HL-60 (cell line): Measurements from ENCODE around the gene BRIP1.
"Not testable (repeated sequence)": the region's sequence is repeated elsewhere in the genome, so short reads cannot be mapped to it uniquely, and the experiment has no call there.

Experiments
- DNase-seq, 2 experiments: peaks; one replicate each; pipeline ENCODE4 v3.0.0-alpha.2; 2010 to 2020; ENCODE audit warnings: low read depth in 1 of 2, low spot score in 1 of 2
- H3K27ac ChIP-seq: fragments of 250-450 bp; sonication (Bioruptor Pico); replicated peaks from 2 replicates; pipeline ENCODE4 v1.5.1; 2020; ENCODE audit warnings: mild to moderate bottlenecking, moderate library complexity
- H3K27me3 ChIP-seq: fragments of 250-450 bp; sonication (Bioruptor Pico); 2 replicates; pipeline ENCODE4 v1.5.1; 2021; ENCODE audit warnings: mild to moderate bottlenecking, moderate library complexity; ENCODE audit not compliant: insufficient read depth, poor library complexity, severe bottlenecking
- H3K4me3 ChIP-seq: replicated peaks from 2 replicates; pipeline ENCODE4 v1.5.1; 2011; ENCODE audit warnings: mild to moderate bottlenecking, control low read depth, low read length; ENCODE audit not compliant: insufficient read depth
- GABPA ChIP-seq: IDR thresholded peaks from 2 replicates; pipeline ENCODE4 v1.6.1; 2012; ENCODE audit warnings: low read depth
- POLR2AphosphoS5 ChIP-seq: IDR thresholded peaks from 2 replicates; pipeline ENCODE4 v1.6.1; 2012; ENCODE audit warnings: low read depth
- SPI1 ChIP-seq: IDR thresholded peaks from 2 replicates; pipeline ENCODE4 v1.6.1; 2012; ENCODE audit warnings: low read depth, mild to moderate bottlenecking, borderline replicate concordance
- TF ChIP-seq, protein P1 (sequence below): IDR thresholded peaks from 2 replicates; pipeline ENCODE4 v1.6.1; 2012; ENCODE audit warnings: low read depth; ENCODE audit not compliant: insufficient replicate concordance
- TF ChIP-seq, protein P2 (sequence below): IDR thresholded peaks from one replicate; pipeline ENCODE4 v1.5.1; 2011; ENCODE audit warnings: low read length, control low read depth, inconsistent platforms; ENCODE audit not compliant: insufficient read depth

The BRIP1 gene

DNA sequence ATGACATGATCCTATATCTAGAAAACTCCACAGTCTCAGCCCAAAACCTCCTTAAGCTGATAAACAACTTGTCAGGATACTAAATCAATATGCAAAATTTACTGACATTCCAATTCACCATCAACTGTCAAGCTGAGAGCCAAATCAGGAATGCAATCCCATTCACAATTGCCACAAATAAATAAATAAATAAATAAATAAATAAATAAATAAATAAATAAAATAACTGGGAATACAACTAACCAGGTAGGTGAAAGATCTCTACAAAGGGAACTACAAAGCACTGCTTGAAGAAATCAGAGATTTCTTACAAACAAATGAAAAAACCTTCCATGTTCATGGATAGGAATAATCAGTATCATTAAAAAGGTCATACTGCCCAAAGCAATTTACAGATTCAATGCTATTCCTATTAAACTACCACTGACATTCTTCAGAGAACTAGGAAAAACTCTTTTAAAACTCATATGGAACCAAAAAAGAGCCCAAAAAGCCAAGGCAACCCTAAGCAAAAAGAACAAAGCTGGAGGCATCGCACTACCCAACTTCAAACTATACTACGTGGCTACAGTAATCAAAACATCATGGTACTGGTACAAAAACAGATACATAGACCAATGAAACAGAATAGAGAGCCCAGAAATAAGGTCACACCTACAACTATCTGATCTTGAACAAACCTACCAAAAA lies 37.7 kb downstream of the BRIP1 start:
- Histone ChIP-seq H3K27ac (no peak overlapping the region), H3K27me3 (no peaks in the 10 kb centered on the region), H3K4me3 (no peak overlapping the region)
- TF ChIP-seq GABPA = no peak
- no peak for DNase-seq

DNA sequence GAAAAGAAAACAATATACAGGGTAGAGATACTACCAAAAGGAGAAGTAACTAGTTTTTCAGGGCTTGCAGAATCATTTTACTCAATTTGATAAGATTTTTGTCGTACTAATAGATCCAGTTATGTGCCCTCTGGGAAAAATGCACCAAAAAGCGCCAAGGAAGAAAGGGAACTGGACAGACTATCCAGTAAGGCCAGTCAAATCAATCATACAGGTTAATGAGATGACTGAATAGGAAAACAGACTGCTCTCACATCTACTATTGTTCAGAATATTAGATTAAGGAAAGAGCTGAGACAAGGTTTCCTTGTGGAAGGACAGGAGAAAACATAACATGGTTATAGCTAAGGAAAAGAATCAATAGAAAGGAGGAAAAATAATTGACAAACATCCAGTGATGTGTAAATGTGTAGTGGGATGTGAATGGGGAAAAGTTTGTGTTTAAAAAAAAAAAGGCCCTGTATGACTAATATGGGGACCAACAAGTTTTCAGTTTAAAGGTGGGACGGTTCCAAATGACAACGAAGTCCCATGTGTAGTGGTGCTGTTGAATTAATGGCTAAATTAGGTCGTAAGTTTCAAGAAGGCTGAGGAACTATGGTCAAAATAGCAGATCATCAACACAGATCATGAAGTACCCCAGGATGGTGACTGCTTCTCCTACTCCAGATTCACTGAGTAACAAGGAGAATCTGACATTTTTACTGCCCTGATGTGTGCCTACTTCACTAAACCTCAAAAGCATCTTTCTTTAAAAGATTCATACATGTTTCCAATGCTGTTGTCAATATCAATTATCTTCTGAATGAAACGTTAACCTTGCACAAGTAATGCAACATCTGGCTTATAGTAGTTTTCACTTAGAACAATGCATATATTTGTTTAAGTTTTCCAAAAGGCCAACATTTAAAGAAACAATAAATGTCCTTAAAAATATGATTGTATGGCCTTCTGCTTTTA lies 40.7 kb downstream of the BRIP1 start:
- TF ChIP-seq GABPA (no peak), POLR2AphosphoS5 (no peak), SPI1 (no peak)
- TF ChIP-seq, protein P1, sequence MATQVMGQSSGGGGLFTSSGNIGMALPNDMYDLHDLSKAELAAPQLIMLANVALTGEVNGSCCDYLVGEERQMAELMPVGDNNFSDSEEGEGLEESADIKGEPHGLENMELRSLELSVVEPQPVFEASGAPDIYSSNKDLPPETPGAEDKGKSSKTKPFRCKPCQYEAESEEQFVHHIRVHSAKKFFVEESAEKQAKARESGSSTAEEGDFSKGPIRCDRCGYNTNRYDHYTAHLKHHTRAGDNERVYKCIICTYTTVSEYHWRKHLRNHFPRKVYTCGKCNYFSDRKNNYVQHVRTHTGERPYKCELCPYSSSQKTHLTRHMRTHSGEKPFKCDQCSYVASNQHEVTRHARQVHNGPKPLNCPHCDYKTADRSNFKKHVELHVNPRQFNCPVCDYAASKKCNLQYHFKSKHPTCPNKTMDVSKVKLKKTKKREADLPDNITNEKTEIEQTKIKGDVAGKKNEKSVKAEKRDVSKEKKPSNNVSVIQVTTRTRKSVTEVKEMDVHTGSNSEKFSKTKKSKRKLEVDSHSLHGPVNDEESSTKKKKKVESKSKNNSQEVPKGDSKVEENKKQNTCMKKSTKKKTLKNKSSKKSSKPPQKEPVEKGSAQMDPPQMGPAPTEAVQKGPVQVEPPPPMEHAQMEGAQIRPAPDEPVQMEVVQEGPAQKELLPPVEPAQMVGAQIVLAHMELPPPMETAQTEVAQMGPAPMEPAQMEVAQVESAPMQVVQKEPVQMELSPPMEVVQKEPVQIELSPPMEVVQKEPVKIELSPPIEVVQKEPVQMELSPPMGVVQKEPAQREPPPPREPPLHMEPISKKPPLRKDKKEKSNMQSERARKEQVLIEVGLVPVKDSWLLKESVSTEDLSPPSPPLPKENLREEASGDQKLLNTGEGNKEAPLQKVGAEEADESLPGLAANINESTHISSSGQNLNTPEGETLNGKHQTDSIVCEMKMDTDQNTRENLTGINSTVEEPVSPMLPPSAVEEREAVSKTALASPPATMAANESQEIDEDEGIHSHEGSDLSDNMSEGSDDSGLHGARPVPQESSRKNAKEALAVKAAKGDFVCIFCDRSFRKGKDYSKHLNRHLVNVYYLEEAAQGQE = no peak
- TF ChIP-seq, protein P2, sequence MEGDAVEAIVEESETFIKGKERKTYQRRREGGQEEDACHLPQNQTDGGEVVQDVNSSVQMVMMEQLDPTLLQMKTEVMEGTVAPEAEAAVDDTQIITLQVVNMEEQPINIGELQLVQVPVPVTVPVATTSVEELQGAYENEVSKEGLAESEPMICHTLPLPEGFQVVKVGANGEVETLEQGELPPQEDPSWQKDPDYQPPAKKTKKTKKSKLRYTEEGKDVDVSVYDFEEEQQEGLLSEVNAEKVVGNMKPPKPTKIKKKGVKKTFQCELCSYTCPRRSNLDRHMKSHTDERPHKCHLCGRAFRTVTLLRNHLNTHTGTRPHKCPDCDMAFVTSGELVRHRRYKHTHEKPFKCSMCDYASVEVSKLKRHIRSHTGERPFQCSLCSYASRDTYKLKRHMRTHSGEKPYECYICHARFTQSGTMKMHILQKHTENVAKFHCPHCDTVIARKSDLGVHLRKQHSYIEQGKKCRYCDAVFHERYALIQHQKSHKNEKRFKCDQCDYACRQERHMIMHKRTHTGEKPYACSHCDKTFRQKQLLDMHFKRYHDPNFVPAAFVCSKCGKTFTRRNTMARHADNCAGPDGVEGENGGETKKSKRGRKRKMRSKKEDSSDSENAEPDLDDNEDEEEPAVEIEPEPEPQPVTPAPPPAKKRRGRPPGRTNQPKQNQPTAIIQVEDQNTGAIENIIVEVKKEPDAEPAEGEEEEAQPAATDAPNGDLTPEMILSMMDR = no peak
- H3K4me3 ChIP-seq = no peak overlapping the region
- H3K27me3 ChIP-seq = no peaks in the 10 kb centered on the region
- H3K27ac ChIP-seq = no peak overlapping the region
- DNase-seq = no peak

DNA sequence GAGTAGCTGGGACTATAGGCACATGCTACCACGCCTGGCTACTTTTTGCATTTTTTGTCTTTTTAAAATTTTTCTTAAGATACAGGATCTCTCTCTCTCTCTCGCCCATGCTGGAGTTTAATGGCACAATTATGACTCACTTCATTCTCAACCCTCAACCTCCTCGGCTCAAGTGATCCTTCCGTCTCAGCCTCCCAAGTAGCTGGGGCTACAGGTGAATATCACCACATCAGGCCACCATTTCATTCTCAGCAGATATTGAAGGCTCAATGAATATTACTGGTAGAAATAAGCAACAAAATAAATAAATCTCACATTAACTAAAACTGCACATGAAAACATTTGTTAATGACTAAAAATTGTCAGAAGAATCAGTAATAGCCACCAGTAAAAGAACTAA lies 41.7 kb downstream of the BRIP1 start:
- DNase-seq = no peak
- no peak overlapping the region for H3K4me3 ChIP-seq
- TF ChIP-seq, protein P1 = no peak
- TF ChIP-seq, protein P2 = no peak
- TF ChIP-seq SPI1 (no peak), POLR2AphosphoS5 (no peak), GABPA (no peak)
- H3K27me3 ChIP-seq = no peaks in the 10 kb centered on the region
- H3K27ac ChIP-seq = no peak overlapping the region

DNA sequence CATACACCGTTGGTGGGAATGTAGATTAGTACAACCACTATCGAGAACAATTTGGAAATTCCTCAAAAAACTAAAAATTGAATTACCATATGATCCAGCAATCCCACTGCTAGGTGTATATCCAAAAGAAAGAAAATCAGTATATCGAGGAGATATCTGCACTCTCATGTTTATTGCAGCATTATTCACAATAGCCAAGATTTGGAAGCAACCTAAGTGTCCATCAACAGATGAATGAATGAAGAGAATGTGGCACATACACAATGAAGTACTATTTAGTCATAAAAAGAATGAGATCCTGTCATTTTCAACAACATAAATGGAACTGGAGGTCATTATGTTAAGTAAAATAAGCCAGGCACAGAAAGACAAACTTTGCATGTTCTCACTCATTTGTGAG lies 44.1 kb downstream of the BRIP1 start:
- not testable (repeated sequence) for DNase-seq, H3K4me3 ChIP-seq, H3K27ac ChIP-seq, H3K27me3 ChIP-seq
